Transverse colon (tissue), 4 donors: ENCODE results near the gene THBS1. TPM values are rescaled to one million over a fixed set of nuclear protein-coding genes. Genes with fewer than 3 reads are reported as not detected.

Source experiments
- DNase-seq: peaks from one replicate; pipeline ENCODE4 v3.0.0-alpha.2; 2019
- H3K27ac ChIP-seq, 4 donors: fragments of 200-600 bp; sonication (generic); 2 replicates each; pipeline ENCODE4 v1.5.1; 2016 to 2018; ENCODE audit warnings: inconsistent platforms in 4 of 4
- H3K27me3 ChIP-seq: fragments of 200-600 bp; sonication (generic); 2 replicates; pipeline ENCODE4 v1.5.1; 2017; ENCODE audit warnings: inconsistent platforms
- H3K36me3 ChIP-seq, 4 donors: fragments of 200-600 bp; sonication (generic); 2 replicates each; pipeline ENCODE4 v1.5.1; 2017 to 2019; ENCODE audit warnings: inconsistent platforms in 4 of 4
- H3K4me1 ChIP-seq, 4 donors: fragments of 200-600 bp; sonication (generic); 2 replicates each; pipeline ENCODE4 v1.5.1; 2017 to 2020; ENCODE audit warnings: inconsistent platforms in 4 of 4
- H3K4me3 ChIP-seq, 4 donors: fragments of 200-600 bp; sonication (generic); 1 replicate in 1 of 4; 2 replicates in 3 of 4; pipeline versions ENCODE4 v1.5.1 to v1.6.1; 2017 to 2019; ENCODE audit warnings: inconsistent platforms in 4 of 4
- H3K9me3 ChIP-seq, 2 donors: fragments of 200-600 bp; sonication (generic); 2 replicates each; pipeline ENCODE4 v1.5.1; 2017 to 2019; ENCODE audit warnings: inconsistent platforms in 2 of 2
- CTCF ChIP-seq, 5 experiments: fragments of 200-600 bp in 3 of 5; fragments of 450-650 bp in 2 of 5; sonication (generic) in 3 of 5; IDR thresholded peaks; 1 replicate in 2 of 5; 2 replicates in 3 of 5; pipeline ENCODE4 v1.5.1; 2016 to 2017; ENCODE audit warnings: antibody characterized with exemption in 5 of 5, inconsistent platforms in 3 of 5, mild to moderate bottlenecking in 2 of 5, moderate library complexity in 1 of 5
- EP300 ChIP-seq: sonication (generic); formaldehyde crosslinking; IDR thresholded peaks from one replicate; pipeline ENCODE4 v1.6.1; 2017; ENCODE audit warnings: antibody characterized with exemption, low read depth
- POLR2A ChIP-seq: fragments of 450-650 bp; IDR thresholded peaks from one replicate; pipeline ENCODE4 v1.6.1; 2016; ENCODE audit warnings: antibody characterized with exemption, mild to moderate bottlenecking, moderate library complexity
- POLR2AphosphoS5 ChIP-seq, 3 donors: sonication (generic); formaldehyde crosslinking; IDR thresholded peaks; one replicate each; pipeline ENCODE4 v1.6.1; 2016; ENCODE audit warnings: antibody characterized with exemption in 3 of 3
- WGBS, 2 donors: methylation state at CpG; one replicate each; pipeline ENCODE4 v1.1.5; 2018; ENCODE audit warnings: low coverage in 1 of 2; 5-methylcytosine and 5-hydroxymethylcytosine counted together
- in situ Hi-C, 4 donors: fragments of 200-750 bp; cut with MboI; loops; one replicate each; pipeline versions ENCODE4 v1.15.0 to v1.15.1; 2017; ENCODE audit warnings: low sequenced_read_pairs in 3 of 4, low pct_ligation_motif_present in 1 of 4, low pct_unique_long_range_greater_than_20kb in 1 of 4
- intact Hi-C: fragments of 100-400 bp; cut with DNase I; formaldehyde crosslinking; loops from one replicate; pipeline ENCODE4 v1.15.1; 2023; ENCODE audit warnings: low total_unique reads
- total RNA-seq, 4 donors: library from RNA; depleted of rRNA; stranded (reverse); fragments of >200 nt; gene quantifications; one replicate each; pipeline ENCODE4 v1.1.0, GENCODE V29; 2016

THBS1 gene
- total RNA-seq, 4 donors from 2014 or later = 197 to 753 (median 410) TPM

- H3K4me1 ChIP-seq = peaks cover 23 to 55% (median 42%) of the 10 kb centered on the region in 4 donors
- WGBS, 2 donors = 64 to 66% methylated on average over 1 of the region's 1 CpG
- no peaks in the 10 kb centered on the region for H3K27me3 ChIP-seq
- H3K4me3 ChIP-seq = no peak overlapping the region
- H3K27ac ChIP-seq = peak overlapping the region; percentile 81 to 86 (median 84)
- H3K36me3 ChIP-seq = no peaks in the 10 kb centered on the region
- no peaks in the 10 kb centered on the region for H3K9me3 ChIP-seq
- no peak for TF ChIP-seq POLR2AphosphoS5 (IDR thresholded peaks at IDR 0.05)
- no peak for TF ChIP-seq CTCF (IDR thresholded peaks at IDR 0.05)
- no peak for TF ChIP-seq EP300
- TF ChIP-seq POLR2A = no peak
- intact Hi-C loops (no loop called here), in situ Hi-C loops (no loop called here)
- DNase-seq = no peak
These were observed 41.1 kb downstream of the THBS1 start for GRCh38 chr15:39621976-39622375.

GRCh38 chr15:39622660-39623516, 42.0 kb downstream of the THBS1 start:
- peaks cover 23 to 58% (median 44%) of the 10 kb centered on the region in 4 donors for H3K4me1 ChIP-seq
- intact Hi-C loops = no loop called here
- H3K4me3 ChIP-seq = no peak overlapping the region
- no peak for DNase-seq
- H3K27me3 ChIP-seq = no peaks in the 10 kb centered on the region
- H3K9me3 ChIP-seq = no peaks in the 10 kb centered on the region
- in situ Hi-C loops = no loop called here
- WGBS, 2 donors = 51 to 52% methylated on average over 5 to 6 of the region's 6 CpGs
- TF ChIP-seq POLR2A (no peak), POLR2AphosphoS5 (IDR thresholded peaks at IDR 0.05) (peak in 2 of 3 donors; percentile 31 to 33)
- H3K27ac ChIP-seq = peak overlapping the region; percentile 81 to 86 (median 84)
- no peaks in the 10 kb centered on the region for H3K36me3 ChIP-seq

GRCh38 chr15:39623529-39623931, 42.7 kb downstream of the THBS1 start:
- no peaks in the 10 kb centered on the region for H3K9me3 ChIP-seq
- H3K36me3 ChIP-seq = no peaks in the 10 kb centered on the region
- TF ChIP-seq POLR2AphosphoS5 (IDR thresholded peaks at IDR 0.05) (peak in 1 of 3 donors; percentile 3), EP300 (no peak), CTCF (IDR thresholded peaks at IDR 0.05) (no peak), POLR2A (peak; percentile 19)
- 11 to 32% methylated on average over 4 of the region's 4 CpGs for WGBS, 2 donors
- peaks cover 23 to 65% (median 50%) of the 10 kb centered on the region in 4 donors for H3K4me1 ChIP-seq
- H3K4me3 ChIP-seq = no peak overlapping the region
- in situ Hi-C loops = no loop called here
- DNase-seq = no peak
- intact Hi-C loops = no loop called here
- H3K27me3 ChIP-seq = no peaks in the 10 kb centered on the region
- H3K27ac ChIP-seq = peak overlapping the region; percentile 81 to 86 (median 84)

- DNase-seq = peak; percentile 74
- Histone ChIP-seq H3K27me3 (no peaks in the 10 kb centered on the region), H3K4me1 (peaks cover 33 to 77% (median 61%) of the 10 kb centered on the region in 4 donors), H3K36me3 (no peaks in the 10 kb centered on the region), H3K9me3 (no peaks in the 10 kb centered on the region), H3K4me3 (no peak overlapping the region), H3K27ac (peak overlapping the region; percentile 81 to 86 (median 84))
- intact Hi-C loops (no loop called here), in situ Hi-C loops (no loop called here)
- 0 to 34% methylated on average over 2 to 6 of the region's 6 CpGs for WGBS, 2 donors
- TF ChIP-seq EP300 = no peak
- TF ChIP-seq CTCF (IDR thresholded peaks at IDR 0.05) = peak in 2 of 5 experiments; percentile 20 to 47
- TF ChIP-seq POLR2AphosphoS5 (IDR thresholded peaks at IDR 0.05) = peak in 2 of 3 donors; percentile 51 to 79
- no peak for TF ChIP-seq POLR2A
These were observed 43.9 kb downstream of the THBS1 start for GRCh38 chr15:39624806-39625205.
